Kidney (tissue), 14 donors: ENCODE results near the gene OSBPL10. TPM values are rescaled to one million over a fixed set of nuclear protein-coding genes. Genes with fewer than 3 reads are reported as not detected.
A peak's percentile ranks its signal among the peaks of the same experiment; 100 is the strongest.

Source experiments
- DNase-seq, 5 donors: peaks; one replicate each; pipeline ENCODE4 v3.0.0-alpha.2; 2013 to 2020
- FAIRE-seq: peaks from 2 replicates; lab custom pipeline; 2012; peaks lifted over from hg19 to GRCh38; lab: Jason Lieb, UNC
- H3K27ac ChIP-seq, 2 donors: one replicate each; pipeline ENCODE4 v1.7.0; 2013; ENCODE audit warnings: low read depth in 2 of 2, low read length in 2 of 2, inconsistent platforms in 1 of 2
- H3K27me3 ChIP-seq: one replicate; pipeline ENCODE4 v1.7.1; 2013; ENCODE audit warnings: low read length, inconsistent platforms; ENCODE audit not compliant: control insufficient read depth, insufficient read depth
- H3K36me3 ChIP-seq, 3 donors: one replicate each; pipeline versions ENCODE4 v1.7.0 to v1.7.1; 2013; ENCODE audit warnings: low read length in 3 of 3, control low read depth in 1 of 3, inconsistent platforms in 1 of 3; ENCODE audit not compliant: insufficient read depth in 3 of 3, control insufficient read depth in 2 of 3
- H3K4me1 ChIP-seq, 3 donors: one replicate each; pipeline versions ENCODE4 v1.7.0 to v1.7.1; 2013; ENCODE audit warnings: low read length in 3 of 3, inconsistent platforms in 1 of 3, low read depth in 1 of 3; ENCODE audit not compliant: control insufficient read depth in 2 of 3, insufficient read depth in 2 of 3
- H3K4me3 ChIP-seq, 3 donors: one replicate each; pipeline versions ENCODE4 v1.7.0 to v1.8.1; 2013; ENCODE audit warnings: low read length in 3 of 3, control low read depth in 1 of 3, inconsistent platforms in 1 of 3
- H3K9ac ChIP-seq, 3 donors: one replicate each; pipeline versions ENCODE4 v1.7.0 to v1.7.1; 2013; ENCODE audit warnings: low read length in 3 of 3, control low read depth in 1 of 3, inconsistent platforms in 1 of 3
- H3K9me3 ChIP-seq, 3 donors: one replicate each; pipeline versions ENCODE4 v1.7.0 to v1.7.1; 2013; ENCODE audit warnings: low read length in 3 of 3, control low read depth in 1 of 3, inconsistent platforms in 1 of 3; ENCODE audit not compliant: control insufficient read depth in 2 of 3, insufficient read depth in 1 of 3
- CTCF ChIP-seq: IDR thresholded peaks from 3 replicates; pipeline ENCODE4 v1.5.1; 2012; ENCODE audit warnings: mild to moderate bottlenecking, moderate library complexity, borderline replicate concordance; ENCODE audit not compliant: insufficient read depth; ENCODE audit errors: extremely low read depth
- intact Hi-C: fragments of 100-400 bp; cut with DNase I; formaldehyde crosslinking; loops from one replicate; pipeline ENCODE4 v1.11.1; 2022
- polyA plus RNA-seq: library from polyadenylated mRNA; stranded (reverse); fragments of 350-450 nt; fragmentation: Illumina TruSeq; extraction: RNeasy Lipid Tissue Mini Kit (QIAGEN cat#74804); gene quantifications from one replicate; pipeline ENCODE4 v1.2.3, GENCODE V29; 2014; ENCODE audit warnings: low read depth, low replicate concordance; ENCODE audit not compliant: insufficient read depth
- total RNA-seq: library from RNA; stranded (reverse); fragmentation: NEBNext Ultra II Directional; extraction: Animal tissue kit (Norgen Biotek cat#: 25700); gene quantifications from one replicate; pipeline ENCODE4 v1.2.1, GENCODE V29; 2021
- donor health status: control.
- donor health status: control.
- donor health status: control.
- donor health status: control.
- donor health status: control.
- donor health status: DM: yes; HTN: yes; CAD: no.
- donor health status: Normal renal cell carcinoma (clear cell type).

The OSBPL10 gene
- total and polyA plus RNA-seq, 2 donors from 2014 or later, result 11.8 to 89.3 TPM

- intact Hi-C loops, result no loop called here
- TF ChIP-seq CTCF, result no peak
- no peaks in the 10 kb centered on the region for H3K36me3 ChIP-seq
- FAIRE-seq (no peak), DNase-seq (peak in 1 of 5 donors; percentile 46)
- no peak overlapping the region for H3K9ac ChIP-seq
- no peaks in the 10 kb centered on the region for H3K27me3 ChIP-seq
- peaks cover 0 to under 1% (median 0%) of the 10 kb centered on the region in 3 donors for H3K9me3 ChIP-seq
- H3K4me1 ChIP-seq, result peaks cover 0 to 31% (median 29%) of the 10 kb centered on the region in 3 donors
- peak overlapping the region in 2 of 3 donors; percentile 40 to 57 for H3K4me3 ChIP-seq
- peak overlapping the region; percentile 17 to 89 for H3K27ac ChIP-seq
Observed at GRCh38 chr3:31960793-31961431, 20.1 kb downstream of the OSBPL10 start.

GRCh38 chr3:31959951-31960792 is 20.9 kb downstream of the OSBPL10 start:
- peaks cover 0 to 7% (median 2%) of the 10 kb centered on the region in 3 donors for H3K9me3 ChIP-seq
- TF ChIP-seq CTCF, result no peak
- H3K27ac ChIP-seq, result peak overlapping the region; percentile 17 to 89
- FAIRE-seq (no peak), DNase-seq (no peak)
- intact Hi-C loops, result no loop called here
- no peaks in the 10 kb centered on the region for H3K36me3 ChIP-seq
- H3K27me3 ChIP-seq, result no peaks in the 10 kb centered on the region
- peaks cover 0 to 31% (median 29%) of the 10 kb centered on the region in 3 donors for H3K4me1 ChIP-seq
- H3K4me3 ChIP-seq, result peak overlapping the region in 2 of 3 donors; percentile 40 to 57
- peak overlapping the region in 2 of 3 donors; percentile 29 to 31 for H3K9ac ChIP-seq

GRCh38 chr3:31959251-31959650 is 21.8 kb downstream of the OSBPL10 start:
- no peaks in the 10 kb centered on the region for H3K27me3 ChIP-seq
- intact Hi-C loops, result no loop called here
- H3K9ac ChIP-seq, result peak overlapping the region in 1 of 3 donors; percentile 29
- H3K27ac ChIP-seq, result peak overlapping the region; percentile 25 to 89
- no peaks in the 10 kb centered on the region for H3K36me3 ChIP-seq
- H3K4me1 ChIP-seq, result peaks cover 0 to 31% (median 29%) of the 10 kb centered on the region in 3 donors
- peaks cover 0 to 7% (median 2%) of the 10 kb centered on the region in 3 donors for H3K9me3 ChIP-seq
- TF ChIP-seq CTCF, result no peak
- no peak for DNase-seq
- FAIRE-seq, result no peak
- no peak overlapping the region for H3K4me3 ChIP-seq
